ENCODE measurements around the gene KRT85. TPM values are rescaled to one million over a fixed set of nuclear protein-coding genes. Genes with fewer than 3 reads are reported as not detected.

The KRT85 gene
- total RNA-seq, 1 donor from 2014 or later = not detected

DNA sequence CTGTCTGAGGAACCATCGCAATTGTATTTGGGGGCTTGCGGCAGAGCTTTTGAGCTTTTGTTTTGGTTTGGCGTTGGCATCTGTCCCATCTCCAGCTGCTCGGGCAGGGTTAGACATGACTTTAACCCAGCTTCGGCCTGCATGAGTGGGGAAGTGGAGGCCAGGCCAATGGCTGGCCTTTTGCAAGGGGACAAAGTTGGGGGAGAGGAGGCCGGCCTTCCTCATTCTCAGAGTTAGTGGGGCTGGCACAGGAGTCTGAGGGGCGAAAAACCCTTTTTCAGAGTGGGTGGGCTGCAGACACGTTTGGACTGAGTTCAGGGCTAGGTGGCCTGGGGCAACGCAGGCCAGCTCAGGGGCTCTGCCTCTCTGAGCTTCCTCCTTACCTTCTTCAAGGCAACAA is 33.6 kb upstream of the KRT85 start:
- no peak overlapping the region for H3K4me3 Mint-ChIP-seq
- H3K36me3 Mint-ChIP-seq (ENCODE audit: low read depth) = no peaks in the 10 kb centered on the region
- no peaks in the 10 kb centered on the region for H3K27me3 Mint-ChIP-seq
- DNase-seq (no peak), ATAC-seq (ENCODE audit: low read depth) (no peak)
- intact Hi-C loops (cut with micrococcal nuclease) = no loop called here
- TF ChIP-seq, protein P1, sequence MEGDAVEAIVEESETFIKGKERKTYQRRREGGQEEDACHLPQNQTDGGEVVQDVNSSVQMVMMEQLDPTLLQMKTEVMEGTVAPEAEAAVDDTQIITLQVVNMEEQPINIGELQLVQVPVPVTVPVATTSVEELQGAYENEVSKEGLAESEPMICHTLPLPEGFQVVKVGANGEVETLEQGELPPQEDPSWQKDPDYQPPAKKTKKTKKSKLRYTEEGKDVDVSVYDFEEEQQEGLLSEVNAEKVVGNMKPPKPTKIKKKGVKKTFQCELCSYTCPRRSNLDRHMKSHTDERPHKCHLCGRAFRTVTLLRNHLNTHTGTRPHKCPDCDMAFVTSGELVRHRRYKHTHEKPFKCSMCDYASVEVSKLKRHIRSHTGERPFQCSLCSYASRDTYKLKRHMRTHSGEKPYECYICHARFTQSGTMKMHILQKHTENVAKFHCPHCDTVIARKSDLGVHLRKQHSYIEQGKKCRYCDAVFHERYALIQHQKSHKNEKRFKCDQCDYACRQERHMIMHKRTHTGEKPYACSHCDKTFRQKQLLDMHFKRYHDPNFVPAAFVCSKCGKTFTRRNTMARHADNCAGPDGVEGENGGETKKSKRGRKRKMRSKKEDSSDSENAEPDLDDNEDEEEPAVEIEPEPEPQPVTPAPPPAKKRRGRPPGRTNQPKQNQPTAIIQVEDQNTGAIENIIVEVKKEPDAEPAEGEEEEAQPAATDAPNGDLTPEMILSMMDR (IDR thresholded peaks at IDR 0.05) = no peak
- H3K27ac Mint-ChIP-seq = no peak overlapping the region
- no peaks in the 10 kb centered on the region for H3K9me3 Mint-ChIP-seq
- ChIA-PET POLR2A (no interaction called here), CTCF (no interaction called here)
- no peaks in the 10 kb centered on the region for H3K4me1 Mint-ChIP-seq

DNA sequence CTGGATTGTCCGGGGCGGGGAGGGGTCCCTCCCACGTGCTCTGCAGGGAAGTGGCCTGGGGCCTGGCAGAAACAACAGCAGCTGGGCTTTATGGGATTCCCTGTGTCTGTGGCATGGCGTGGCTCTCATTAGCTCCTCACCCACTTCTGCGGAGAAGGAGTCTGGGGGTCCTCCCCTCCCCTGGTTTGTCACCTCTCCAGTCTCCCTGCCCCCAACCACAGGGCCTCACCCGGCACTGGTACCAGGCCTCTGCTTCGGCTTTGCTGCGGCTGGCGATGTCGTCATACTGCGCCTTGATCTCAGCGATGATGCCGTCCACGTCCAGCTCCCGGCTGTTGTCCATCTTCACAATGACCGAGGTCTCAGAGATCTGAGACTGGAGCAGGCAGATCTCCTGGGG is 32.5 kb upstream of the KRT85 start:
- CTCF ChIA-PET = no interaction called here
- DNase-seq (no peak), ATAC-seq (ENCODE audit: low read depth) (no peak)
- Mint-ChIP-seq H3K4me1 (no peaks in the 10 kb centered on the region), H3K4me3 (no peak overlapping the region), H3K27me3 (peaks cover 3% of the 10 kb centered on the region), H3K27ac (no peak overlapping the region), H3K9me3 (no peaks in the 10 kb centered on the region), H3K36me3 (ENCODE audit: low read depth) (no peaks in the 10 kb centered on the region)
- POLR2A ChIA-PET = no interaction called here
- intact Hi-C loops (cut with micrococcal nuclease) = no loop called here
- TF ChIP-seq, protein P1 (IDR thresholded peaks at IDR 0.05) = no peak

DNA sequence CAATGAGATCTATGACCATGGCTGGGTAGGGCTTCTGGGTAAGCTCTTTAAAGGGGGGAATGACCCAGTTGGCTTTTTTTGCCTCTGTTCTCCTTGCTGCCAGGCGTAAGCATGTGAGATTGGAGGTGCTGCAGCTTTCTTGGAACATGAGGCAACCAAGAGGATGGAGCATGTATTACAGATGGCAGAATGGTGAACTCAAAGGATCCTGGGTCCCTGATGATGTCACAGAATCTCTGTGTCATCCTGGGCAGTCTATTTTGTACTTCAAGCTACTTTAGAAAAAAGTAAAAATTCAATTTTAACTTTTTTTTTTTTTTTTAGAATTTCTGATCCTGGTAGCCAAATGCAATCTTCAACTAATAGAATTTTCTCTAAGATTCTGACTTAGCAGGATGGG is 30.9 kb upstream of the KRT85 start:
- no peaks in the 10 kb centered on the region for H3K36me3 Mint-ChIP-seq (ENCODE audit: low read depth)
- TF ChIP-seq, protein P1 (IDR thresholded peaks at IDR 0.05) = no peak
- ATAC-seq (ENCODE audit: low read depth) (no peak), DNase-seq (no peak)
- H3K9me3 Mint-ChIP-seq = no peaks in the 10 kb centered on the region
- peaks cover 6% of the 10 kb centered on the region for H3K27me3 Mint-ChIP-seq
- intact Hi-C loops (cut with micrococcal nuclease) = no loop called here
- no peak overlapping the region for H3K4me3 Mint-ChIP-seq
- ChIA-PET CTCF (no interaction called here), POLR2A (no interaction called here)
- H3K27ac Mint-ChIP-seq = no peak overlapping the region
- peaks cover 2% of the 10 kb centered on the region for H3K4me1 Mint-ChIP-seq

DNA sequence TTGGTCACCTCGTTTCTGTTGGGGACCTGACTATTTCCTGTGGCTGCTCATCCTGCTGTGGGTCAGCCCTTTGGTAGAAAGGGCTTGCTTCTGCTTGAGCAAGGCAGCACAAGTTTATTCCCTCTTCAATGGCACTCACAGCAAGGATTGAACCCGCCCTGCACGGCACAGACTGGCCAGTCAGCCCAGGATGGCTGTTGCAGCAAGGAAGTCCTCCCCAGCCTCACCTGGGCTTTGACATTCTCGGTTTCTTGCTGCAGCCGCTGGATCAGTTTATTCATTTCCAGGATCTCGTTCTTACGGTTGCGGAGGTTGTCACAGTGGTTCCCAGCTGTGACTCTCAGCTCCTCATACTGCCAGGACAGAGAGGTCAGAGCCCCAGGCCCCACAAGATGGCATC is 29.4 kb upstream of the KRT85 start:
- CTCF ChIA-PET = interaction anchor here (1.5 kb wide), 1 partner anchor 583 kb away, joined by 4 read pairs; no protein-coding TSS in a partner anchor
- H3K9me3 Mint-ChIP-seq = no peaks in the 10 kb centered on the region
- H3K4me3 Mint-ChIP-seq = no peak overlapping the region
- H3K4me1 Mint-ChIP-seq = peaks cover 2% of the 10 kb centered on the region
- POLR2A ChIA-PET = no interaction called here
- H3K36me3 Mint-ChIP-seq (ENCODE audit: low read depth) = no peaks in the 10 kb centered on the region
- H3K27ac Mint-ChIP-seq = no peak overlapping the region
- intact Hi-C loops (cut with micrococcal nuclease) = no loop called here
- DNase-seq (no peak), ATAC-seq (ENCODE audit: low read depth) (no peak)
- H3K27me3 Mint-ChIP-seq = peaks cover 6% of the 10 kb centered on the region
- TF ChIP-seq, protein P1 (IDR thresholded peaks at IDR 0.05) = no peak

DNA sequence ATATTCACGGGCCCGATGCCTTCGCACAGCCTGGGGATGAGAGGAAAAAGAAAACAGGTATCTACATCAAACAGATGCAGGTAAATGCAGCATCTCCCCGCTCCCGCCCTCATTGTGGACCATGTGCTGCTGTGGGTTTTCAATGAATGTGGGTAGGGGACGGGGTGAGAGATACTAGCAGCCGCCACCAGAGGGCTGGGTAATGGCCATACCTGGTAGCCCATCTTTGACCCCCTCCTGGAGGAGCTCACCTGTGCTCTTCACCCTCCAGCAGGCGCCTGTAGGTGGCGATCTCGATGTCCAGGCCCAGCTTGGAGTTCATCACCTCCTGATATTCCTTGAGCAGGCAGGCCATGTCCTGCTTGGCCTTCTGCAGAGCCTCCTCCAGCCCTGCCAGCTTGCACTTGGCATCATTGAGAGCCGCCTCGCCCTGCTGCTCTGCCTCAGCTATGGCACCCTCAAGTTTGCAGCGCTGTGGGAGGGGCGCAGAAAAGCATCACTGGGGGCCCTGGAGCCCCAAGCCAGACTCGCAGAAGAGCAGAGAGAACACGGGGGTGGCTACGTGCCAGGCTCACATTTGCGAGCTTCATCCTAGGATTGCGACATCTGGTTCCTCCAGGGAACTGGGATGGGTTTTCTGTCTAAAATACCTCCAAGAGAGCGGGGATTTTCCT is 28.6 kb upstream of the KRT85 start:
- Mint-ChIP-seq H3K4me3 (no peak overlapping the region), H3K27ac (no peak overlapping the region), H3K9me3 (no peaks in the 10 kb centered on the region), H3K4me1 (peaks cover 2% of the 10 kb centered on the region), H3K27me3 (peaks cover 6% of the 10 kb centered on the region), H3K36me3 (ENCODE audit: low read depth) (no peaks in the 10 kb centered on the region)
- ChIA-PET CTCF (interaction anchor here (1.5 kb wide), 2 partner anchors 10 to 584 kb away, joined by 4 to 5 read pairs; partner anchors contain the start of gene KRT84), POLR2A (no interaction called here)
- ATAC-seq (ENCODE audit: low read depth) (no peak), DNase-seq (no peak)
- intact Hi-C loops (cut with micrococcal nuclease) = no loop called here
- TF ChIP-seq, protein P1 (IDR thresholded peaks at IDR 0.05) = no peak

Measured in activated B cell treated with CpG ODN at 0.5 μM for 24 hours (primary cell).